ENCODE results near the gene BTG1.

GRCh38 chr12:92105110-92105509, 40.5 kb downstream of the BTG1 start:
- no peak for TF ChIP-seq POLR2A (IDR thresholded peaks at IDR 0.05)
- TF ChIP-seq, protein P1, sequence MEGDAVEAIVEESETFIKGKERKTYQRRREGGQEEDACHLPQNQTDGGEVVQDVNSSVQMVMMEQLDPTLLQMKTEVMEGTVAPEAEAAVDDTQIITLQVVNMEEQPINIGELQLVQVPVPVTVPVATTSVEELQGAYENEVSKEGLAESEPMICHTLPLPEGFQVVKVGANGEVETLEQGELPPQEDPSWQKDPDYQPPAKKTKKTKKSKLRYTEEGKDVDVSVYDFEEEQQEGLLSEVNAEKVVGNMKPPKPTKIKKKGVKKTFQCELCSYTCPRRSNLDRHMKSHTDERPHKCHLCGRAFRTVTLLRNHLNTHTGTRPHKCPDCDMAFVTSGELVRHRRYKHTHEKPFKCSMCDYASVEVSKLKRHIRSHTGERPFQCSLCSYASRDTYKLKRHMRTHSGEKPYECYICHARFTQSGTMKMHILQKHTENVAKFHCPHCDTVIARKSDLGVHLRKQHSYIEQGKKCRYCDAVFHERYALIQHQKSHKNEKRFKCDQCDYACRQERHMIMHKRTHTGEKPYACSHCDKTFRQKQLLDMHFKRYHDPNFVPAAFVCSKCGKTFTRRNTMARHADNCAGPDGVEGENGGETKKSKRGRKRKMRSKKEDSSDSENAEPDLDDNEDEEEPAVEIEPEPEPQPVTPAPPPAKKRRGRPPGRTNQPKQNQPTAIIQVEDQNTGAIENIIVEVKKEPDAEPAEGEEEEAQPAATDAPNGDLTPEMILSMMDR (IDR thresholded peaks at IDR 0.05) = no peak
